NCI-H2171 (cell line): ENCODE results near the gene FCRLA.
A peak's percentile ranks its signal among the peaks of the same experiment; 100 is the strongest.

Experiments used
- DNase-seq: peaks from one replicate; lab custom pipeline; 2025; lab: John Stamatoyannopoulos, UW

FCRLA gene

DNA sequence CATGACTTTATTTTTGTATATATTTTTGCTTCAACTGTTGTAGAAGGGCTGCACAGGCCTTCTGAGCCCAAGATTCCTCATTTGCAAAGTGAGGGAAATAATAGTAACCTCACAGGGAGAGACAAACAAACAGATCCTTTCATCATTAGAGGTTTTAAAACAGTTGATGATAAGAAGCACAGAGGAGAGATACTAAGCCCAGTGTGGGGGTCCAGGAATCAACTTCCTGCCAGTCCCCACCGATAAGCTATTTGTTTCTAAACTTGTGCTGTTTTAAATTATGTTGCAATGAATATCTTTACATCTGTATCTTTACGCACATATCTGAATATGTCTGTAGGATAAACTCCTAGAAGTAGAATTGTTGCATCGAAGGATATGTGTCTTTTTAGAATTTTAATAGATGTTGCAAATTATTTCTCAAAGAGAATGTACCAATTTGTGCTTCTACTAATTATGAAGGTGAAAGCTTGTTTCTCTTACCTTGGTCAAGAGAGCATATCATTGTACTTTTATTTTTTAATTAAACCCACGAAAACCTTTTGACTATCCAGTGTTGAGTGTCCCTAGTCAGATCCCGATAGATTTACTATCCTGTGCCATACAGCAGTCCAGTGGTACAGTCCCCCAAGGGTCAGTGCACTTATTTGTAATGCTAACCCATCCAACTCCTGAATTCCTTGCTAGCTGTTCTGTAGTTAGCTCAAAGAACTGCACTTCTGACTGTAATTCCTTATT is 25.1 kb downstream of the FCRLA start:
- DNase-seq: no peak

DNA sequence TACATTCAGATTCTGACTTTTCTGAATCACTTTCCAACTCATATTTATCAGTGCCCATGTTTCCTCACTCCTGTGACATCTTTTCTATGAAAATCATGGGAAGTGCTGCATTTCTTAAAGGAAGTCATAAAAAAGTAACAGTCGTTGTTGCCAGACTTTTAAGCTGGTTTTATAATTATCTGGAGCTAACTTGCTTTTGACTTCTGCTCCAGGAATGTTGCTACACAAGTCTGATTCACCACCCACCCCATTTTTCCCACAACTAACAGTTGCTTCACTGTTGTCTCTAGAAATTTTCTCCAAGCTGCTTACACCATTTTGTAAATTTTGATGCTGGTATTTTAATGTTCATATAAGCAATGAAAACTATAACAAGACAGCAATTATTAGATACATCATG is 26.5 kb downstream of the FCRLA start:
- DNase-seq: no peak

DNA sequence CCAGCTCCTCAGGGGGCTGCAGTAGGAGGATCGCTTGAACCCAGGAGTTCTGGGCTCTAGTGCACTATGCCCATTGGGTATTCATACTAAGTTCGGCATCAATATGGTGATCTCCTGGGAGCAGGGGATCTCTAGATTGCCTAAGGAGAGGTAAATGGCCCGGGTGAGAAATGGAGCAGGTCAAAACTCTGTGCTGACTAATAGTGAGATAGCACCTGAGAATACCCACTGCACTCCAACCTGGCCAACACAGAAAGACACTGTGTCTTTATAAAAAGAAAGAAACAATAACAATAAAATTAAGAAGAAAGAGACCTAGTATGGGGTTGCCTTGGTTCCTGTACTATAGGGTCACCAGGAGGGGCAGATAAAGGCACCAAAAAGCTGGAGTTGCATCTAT is 28.8 kb downstream of the FCRLA start:
- no peak for DNase-seq

DNA sequence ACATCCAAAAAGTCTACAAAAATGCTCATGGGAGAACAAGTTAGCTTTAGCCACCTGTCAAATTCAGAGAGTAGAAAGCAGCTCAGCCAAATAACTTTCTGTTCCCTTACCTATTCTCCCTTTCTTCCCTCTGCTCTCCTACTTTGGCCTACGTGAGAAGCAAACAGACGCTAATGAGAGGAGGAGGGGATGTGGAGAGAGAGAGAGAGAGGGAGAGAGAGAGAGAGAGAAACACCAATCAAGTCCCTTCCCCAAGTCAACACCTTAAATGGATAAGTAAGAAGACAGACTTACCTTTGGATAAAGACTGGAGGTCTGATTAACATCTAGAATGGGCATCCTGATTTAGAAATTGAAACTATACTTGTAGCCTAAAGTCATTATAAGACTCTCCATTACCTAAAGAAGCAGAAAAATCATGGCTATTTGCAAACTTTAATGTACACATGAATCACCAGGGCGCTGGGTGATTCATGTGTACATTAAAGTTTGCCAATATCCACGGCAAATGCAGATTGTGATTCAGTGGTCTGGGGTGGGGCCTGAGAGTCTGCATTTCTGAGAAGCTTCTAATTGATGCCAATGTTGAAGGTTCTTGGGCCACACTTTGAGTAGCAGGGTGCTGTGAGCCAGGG is 29.4 kb downstream of the FCRLA start:
- no peak for DNase-seq

DNA sequence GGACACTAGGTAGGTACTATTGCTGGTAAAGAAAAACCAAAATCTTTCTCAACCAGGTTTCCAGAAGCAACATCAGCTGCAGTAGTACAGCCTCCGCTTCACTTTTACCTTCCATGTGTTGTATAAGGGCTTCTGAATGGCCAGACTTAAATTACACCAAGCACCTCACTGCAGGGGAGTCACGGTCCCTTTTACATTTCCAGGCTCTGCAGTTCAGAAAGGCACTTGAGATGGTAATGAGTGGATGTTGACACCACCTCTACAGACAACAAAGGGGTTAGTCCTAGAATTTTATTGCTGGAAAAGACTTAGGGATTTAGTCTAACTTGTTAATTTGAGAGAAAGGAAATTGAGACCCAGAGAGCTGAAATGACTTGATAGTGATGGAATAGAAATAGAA is 30.6 kb downstream of the FCRLA start:
- no peak for DNase-seq

DNA sequence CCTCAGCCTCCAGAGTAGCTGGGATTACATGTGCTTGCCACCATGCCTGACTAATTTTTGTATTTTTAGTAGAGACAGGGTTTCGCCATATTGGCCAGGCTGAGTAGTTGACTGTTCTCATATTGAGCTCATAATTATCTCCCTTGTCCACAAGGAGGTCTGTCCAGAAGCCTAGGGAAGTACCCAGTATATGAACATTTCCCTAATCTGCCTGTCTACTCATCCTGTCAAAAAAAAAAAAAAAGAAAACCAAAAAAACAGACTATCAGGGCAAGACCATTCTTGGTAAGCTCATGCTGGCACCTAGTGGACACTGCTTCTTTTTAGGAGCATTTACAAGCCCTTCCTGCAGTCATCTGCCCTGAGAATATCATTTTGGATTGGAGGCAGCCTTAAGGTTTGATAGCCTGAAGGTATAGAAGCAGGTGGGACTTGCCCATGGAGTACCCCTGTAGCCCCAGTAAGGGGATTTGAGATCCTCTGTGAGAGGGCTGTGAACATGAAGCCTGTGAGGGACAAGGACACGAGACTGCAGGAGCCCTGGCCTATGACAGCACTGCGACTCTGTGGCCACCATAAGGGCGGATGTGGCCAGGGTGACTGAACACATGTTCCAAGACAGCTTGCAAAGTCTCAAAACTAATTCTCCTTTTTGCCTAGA is 31.7 kb downstream of the FCRLA start:
- no peak for DNase-seq

DNA sequence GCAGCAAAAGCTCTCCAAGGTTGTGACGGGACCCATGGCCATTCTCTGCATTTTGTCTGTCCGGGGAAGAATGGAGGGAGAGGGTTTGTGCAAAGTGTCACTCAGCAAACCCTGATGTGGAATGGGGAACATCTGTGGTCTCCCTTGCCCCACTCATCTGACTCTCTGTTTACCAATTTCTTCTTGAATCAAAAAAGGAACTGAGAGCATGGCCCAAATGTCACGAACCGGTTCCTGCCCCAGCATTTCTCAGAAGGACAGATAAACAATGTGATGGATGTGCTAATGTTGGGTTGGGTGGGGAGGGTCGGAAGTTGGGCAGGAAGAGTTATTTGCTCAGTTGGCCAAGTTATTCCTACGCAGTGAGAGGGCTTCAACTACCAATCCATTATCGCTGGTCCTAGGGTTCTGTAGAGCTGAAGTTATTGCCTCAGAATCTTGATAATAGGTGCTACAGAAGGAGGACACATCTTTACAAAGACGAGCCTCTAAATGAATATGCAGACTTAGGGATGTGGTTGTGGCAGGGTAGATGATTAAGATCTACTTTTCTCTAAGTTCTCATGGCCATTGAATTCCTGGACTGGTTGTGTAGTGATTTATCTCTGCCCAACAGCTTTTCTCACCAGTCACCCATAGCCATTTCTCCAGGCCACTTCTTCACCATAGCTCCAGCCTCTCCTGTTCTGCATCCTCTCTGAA is 33.0 kb downstream of the FCRLA start:
- no peak for DNase-seq

DNA sequence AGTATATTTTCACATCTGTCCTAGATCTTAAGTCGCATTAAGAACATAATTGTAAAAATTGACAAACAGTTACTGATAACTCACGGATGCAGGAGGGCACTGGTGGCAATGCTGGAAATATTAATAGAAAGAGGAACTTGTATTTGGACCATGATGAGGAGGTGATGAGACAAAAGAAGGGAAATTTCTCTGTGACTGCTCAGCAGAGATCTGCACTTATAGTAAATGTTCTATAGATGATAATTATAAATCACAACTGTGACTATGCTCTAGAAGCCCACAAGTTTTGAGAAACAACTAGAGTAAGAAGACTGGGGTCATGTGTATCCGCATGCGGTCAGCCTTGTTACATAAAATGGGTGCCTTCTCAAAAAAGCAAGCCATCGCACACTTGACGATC is 33.9 kb downstream of the FCRLA start:
- DNase-seq: no peak

DNA sequence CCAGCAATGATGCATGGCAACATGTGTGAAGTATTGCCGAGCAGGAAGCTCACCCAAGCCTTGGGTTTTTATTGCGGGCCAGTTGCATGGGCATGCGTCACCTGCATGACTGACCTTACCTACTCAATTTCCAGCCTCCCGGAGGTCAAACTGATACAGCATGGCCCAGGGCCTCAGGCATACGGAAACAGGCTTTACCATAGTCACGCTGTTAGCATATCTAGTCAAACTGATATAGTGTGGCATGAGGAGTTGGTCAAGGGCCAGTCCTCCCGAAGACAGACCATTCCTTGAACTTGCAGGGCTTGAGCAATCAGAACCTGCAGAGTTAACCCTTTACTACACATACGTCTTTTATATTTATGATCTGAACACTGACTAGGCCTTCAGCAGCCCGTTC is 36.2 kb downstream of the FCRLA start:
- DNase-seq: no peak

DNA sequence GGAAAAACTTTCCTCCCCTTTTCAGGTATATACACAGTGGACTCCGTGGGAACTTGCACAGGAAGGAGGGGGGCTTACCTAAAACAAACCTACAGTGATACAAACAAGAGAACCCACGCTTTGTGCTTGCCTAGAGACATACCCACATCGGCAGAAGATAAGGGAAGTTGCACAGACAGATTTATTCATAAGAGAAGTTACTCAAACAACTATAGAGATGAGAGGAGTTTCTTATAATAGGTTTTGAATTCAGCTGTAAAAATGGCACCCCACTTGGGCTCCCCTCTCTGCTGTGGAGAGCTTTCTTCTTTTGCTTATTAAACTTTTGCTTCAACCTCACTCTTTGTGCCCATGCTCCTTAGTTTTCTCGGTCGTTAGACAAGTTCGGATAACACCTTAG is 40.8 kb downstream of the FCRLA start:
- no peak for DNase-seq

DNA sequence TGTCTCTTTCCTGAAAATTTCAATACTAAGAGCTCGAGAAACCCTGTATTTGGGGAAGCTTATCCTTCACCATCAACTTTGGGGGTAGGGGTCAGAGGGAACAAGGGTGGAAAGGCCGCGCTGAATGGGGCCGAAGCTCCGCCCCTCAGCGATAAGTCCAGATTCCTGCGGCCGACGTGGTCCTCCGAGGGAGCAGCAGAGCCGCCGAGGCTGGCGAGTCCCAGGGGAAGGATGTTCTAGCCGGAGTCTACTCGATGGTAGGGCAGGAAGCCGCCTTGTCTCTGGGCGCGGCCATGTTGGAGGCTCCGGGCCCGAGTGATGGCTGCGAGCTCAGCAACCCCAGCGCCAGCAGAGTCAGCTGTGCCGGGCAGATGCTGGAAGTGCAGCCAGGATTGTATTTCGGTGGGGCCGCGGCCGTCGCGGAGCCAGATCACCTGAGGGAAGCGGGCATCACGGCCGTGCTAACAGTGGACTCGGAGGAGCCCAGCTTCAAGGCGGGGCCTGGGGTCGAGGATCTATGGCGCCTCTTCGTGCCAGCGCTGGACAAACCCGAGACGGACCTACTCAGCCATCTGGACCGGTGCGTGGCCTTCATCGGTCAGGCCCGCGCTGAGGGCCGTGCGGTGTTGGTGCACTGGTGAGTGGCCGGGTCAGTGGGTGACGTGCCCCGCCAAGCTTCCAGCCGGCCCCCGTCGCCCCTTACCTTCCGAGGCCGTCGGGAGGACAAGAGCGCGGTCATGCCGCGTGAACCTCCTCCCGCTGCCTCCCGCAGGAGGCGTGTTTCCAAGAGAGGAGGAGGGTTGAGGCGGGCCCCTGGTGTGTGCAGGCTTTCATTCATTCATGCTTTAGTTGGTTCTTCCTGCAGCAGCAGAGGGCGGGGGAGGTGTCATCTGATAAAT is 42.7 kb downstream of the FCRLA start, which contains the start of gene DUSP12:
TSS of gene DUSP12 (plus strand) at position 278 of the 899 bp plus-strand sequence. CDS start at position 294, 16 bp downstream.
- DNase-seq: peak; percentile 96

DNA sequence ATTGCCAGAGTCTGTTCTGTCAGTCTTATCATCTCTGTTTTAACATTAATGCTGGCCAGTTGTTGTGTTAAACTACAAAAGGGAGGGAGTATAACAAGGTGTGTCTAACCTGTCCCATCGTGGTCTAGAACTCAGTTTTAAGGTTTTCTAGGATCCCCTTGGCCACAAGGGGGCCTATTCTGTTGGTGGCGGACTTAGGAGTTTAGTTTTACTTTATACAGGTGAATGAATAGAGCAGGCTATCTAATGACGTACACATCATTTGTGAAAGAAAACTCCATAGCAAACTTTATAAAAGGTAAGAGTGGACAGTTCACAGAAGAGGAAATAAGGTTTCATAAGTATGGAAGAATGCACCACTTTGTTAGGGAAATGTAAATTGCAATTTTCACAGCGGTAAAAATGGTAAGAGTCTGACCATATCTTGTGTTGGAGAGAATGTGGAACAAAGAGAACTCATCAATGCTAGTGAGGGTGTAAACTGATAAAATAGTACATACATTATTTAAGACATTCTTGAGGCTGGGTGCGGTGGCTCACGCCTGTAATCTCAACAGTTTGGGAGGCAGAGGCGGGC is 56.6 kb downstream of the FCRLA start:
- no peak for DNase-seq
